HFFc6 (cell line): ENCODE data around the gene HECA. TPM values are rescaled to one million over a fixed set of nuclear protein-coding genes. Genes with fewer than 3 reads are reported as not detected.
A peak's percentile ranks its signal among the peaks of the same experiment; 100 is the strongest.

Experiments
- DNase-seq: peaks from one replicate; pipeline ENCODE4 v3.0.0-alpha.2; 2018
- H3K27ac Mint-ChIP-seq: 2 replicates; pipeline ENCODE4 v1.8.0; 2020; ENCODE audit warnings: mild to moderate bottlenecking, mixed read lengths
- H3K27me3 Mint-ChIP-seq: 2 replicates; pipeline ENCODE4 v1.8.0; 2021; ENCODE audit warnings: mild to moderate bottlenecking, moderate library complexity, mixed read lengths; ENCODE audit not compliant: insufficient read depth
- H3K36me3 Mint-ChIP-seq: 2 replicates; pipeline ENCODE4 v1.8.0; 2021; ENCODE audit warnings: low read depth, mixed read lengths
- H3K4me1 Mint-ChIP-seq: 2 replicates; pipeline ENCODE4 v1.8.0; 2020; ENCODE audit warnings: low read depth, mixed read lengths
- H3K4me3 Mint-ChIP-seq: 2 replicates; pipeline ENCODE4 v1.8.0; 2020; ENCODE audit warnings: mild to moderate bottlenecking, moderate library complexity, mixed read lengths
- H3K9me3 Mint-ChIP-seq: 2 replicates; pipeline ENCODE4 v1.8.0; 2020; ENCODE audit warnings: mild to moderate bottlenecking, mixed read lengths
- CTCF ChIP-seq: fragments of 200-600 bp; sonication (generic); IDR thresholded peaks from 2 replicates; pipeline ENCODE4 v1.5.0; 2021; ENCODE audit warnings: antibody characterized with exemption, mild to moderate bottlenecking
- total RNA-seq, 6 experiments: library from RNA; stranded (reverse); fragmentation: NEBNext Ultra II Directional; extraction: Animal tissue kit (Norgen Biotek cat#: 25700); gene quantifications; 2 replicates in 1 of 6; 3 replicates in 5 of 6; pipeline ENCODE4 v1.2.3, GENCODE V29; 2021

HECA gene
- total RNA-seq, 6 experiments from 2014 or later: 9.7 to 13.1 (median 11.9) TPM

- Mint-ChIP-seq H3K27ac (no peak overlapping the region), H3K9me3 (no peaks in the 10 kb centered on the region), H3K27me3 (peaks cover 5% of the 10 kb centered on the region; the same call in 1 of the 2 replicates), H3K4me3 (no peak overlapping the region), H3K36me3 (0 out of 2 replicates have a peak, but pooled peaks cover 5% of the 10 kb centered on the region), H3K4me1 (no peaks in the 10 kb centered on the region)
- DNase-seq: no peak
- TF ChIP-seq CTCF: no peak
These were observed 54.8 kb downstream of the HECA start for GRCh38 chr6:139189665-139190064.

GRCh38 chr6:139194740-139195139, 59.9 kb downstream of the HECA start:
- Mint-ChIP-seq H3K36me3 (0 out of 2 replicates have a peak, but pooled peaks cover 5% of the 10 kb centered on the region), H3K4me3 (no peak overlapping the region), H3K27me3 (peaks cover 5% of the 10 kb centered on the region), H3K27ac (no peak overlapping the region), H3K9me3 (no peaks in the 10 kb centered on the region), H3K4me1 (no peaks in the 10 kb centered on the region)
- peak; percentile 13 for DNase-seq
- TF ChIP-seq CTCF: no peak

GRCh38 chr6:139198529-139199288, 63.8 kb downstream of the HECA start:
- H3K36me3 Mint-ChIP-seq: 0 out of 2 replicates have a peak, but pooled peaks cover 5% of the 10 kb centered on the region
- peaks cover 8% of the 10 kb centered on the region for H3K27me3 Mint-ChIP-seq
- no peaks in the 10 kb centered on the region for H3K4me1 Mint-ChIP-seq
- H3K9me3 Mint-ChIP-seq: no peaks in the 10 kb centered on the region
- no peak overlapping the region for H3K27ac Mint-ChIP-seq
- no peak for DNase-seq
- no peak overlapping the region for H3K4me3 Mint-ChIP-seq
- TF ChIP-seq CTCF: no peak

- Mint-ChIP-seq H3K27ac (no peak overlapping the region), H3K9me3 (peaks cover 11% of the 10 kb centered on the region), H3K36me3 (peaks cover 10% of the 10 kb centered on the region), H3K27me3 (peaks cover 8% of the 10 kb centered on the region), H3K4me3 (no peak overlapping the region), H3K4me1 (no peaks in the 10 kb centered on the region)
- no peak for TF ChIP-seq CTCF
- DNase-seq: no peak
These were observed 66.5 kb downstream of the HECA start for GRCh38 chr6:139201378-139201777.

GRCh38 chr6:139204978-139205377, 70.1 kb downstream of the HECA start:
- Mint-ChIP-seq H3K27me3 (peaks cover 6% of the 10 kb centered on the region), H3K4me1 (no peaks in the 10 kb centered on the region; the same call in 1 of the 2 replicates), H3K9me3 (peaks cover 23% of the 10 kb centered on the region), H3K27ac (no peak overlapping the region), H3K4me3 (no peak overlapping the region), H3K36me3 (peaks cover 14% of the 10 kb centered on the region)
- no peak for TF ChIP-seq CTCF
- DNase-seq: no peak
